ENCODE measurements around the gene COMT. TPM values are rescaled to one million over a fixed set of nuclear protein-coding genes. Genes with fewer than 3 reads are reported as not detected.

COMT gene
- 100 to 1,000 TPM in 2 of 3 donors, 10 to 100 TPM in 1; 82.5 to 123 (median 116) TPM for polyA plus RNA-seq (ENCODE audit: insufficient read length in 3 of 3)
- long read RNA-seq, donor 1, transcript COMT-203 (5 exons, 2,217 nt): minor isoform, 5 of 85 reads
- long read RNA-seq, donor 1, transcript COMT-209 (4 exons, 1,035 nt): major isoform, 34 of 85 reads
- long read RNA-seq, donor 1, transcript COMT-202 (6 exons, 2,437 nt): minor isoform, 25 of 85 reads
- long read RNA-seq, donor 1, partial matches to known transcripts: 21 of 85 reads
- long read RNA-seq, donor 1, other reads (novel, unspliced or antisense): 0 of 85 reads
- long read RNA-seq, donor 2, transcript COMT-209 (4 exons, 1,035 nt): minor isoform, 20 of 89 reads
- long read RNA-seq, donor 2, transcript COMT-202 (6 exons, 2,437 nt): major isoform, 24 of 89 reads
- long read RNA-seq, donor 2, partial matches to known transcripts: 39 of 89 reads
- long read RNA-seq, donor 2, other reads (novel, unspliced or antisense): 0 of 89 reads
- long read RNA-seq, donor 3, transcript COMT-202 (6 exons, 2,437 nt): major isoform, 69 of 201 reads
- long read RNA-seq, donor 3, transcript COMT-209 (4 exons, 1,035 nt): minor isoform, 65 of 201 reads
- long read RNA-seq, donor 3, partial matches to known transcripts: 59 of 201 reads
- long read RNA-seq, donor 3, other reads (novel, unspliced or antisense): 0 of 201 reads
- long read RNA-seq, donor 4, transcript COMT-203 (5 exons, 2,217 nt): minor isoform, 5 of 102 reads
- long read RNA-seq, donor 4, transcript COMT-209 (4 exons, 1,035 nt): major isoform, 48 of 102 reads
- long read RNA-seq, donor 4, transcript COMT-202 (6 exons, 2,437 nt): minor isoform, 23 of 102 reads
- long read RNA-seq, donor 4, partial matches to known transcripts: 24 of 102 reads
- long read RNA-seq, donor 4, other reads (novel, unspliced or antisense): 0 of 102 reads
- long read RNA-seq, donor 5, transcript COMT-202 (6 exons, 2,437 nt): minor isoform, 75 of 243 reads
- long read RNA-seq, donor 5, transcript COMT-209 (4 exons, 1,035 nt): major isoform, 104 of 243 reads
- long read RNA-seq, donor 5, partial matches to known transcripts: 59 of 243 reads
- long read RNA-seq, donor 5, other reads (novel, unspliced or antisense): 0 of 243 reads
- long read RNA-seq, donor 6, transcript COMT-202 (6 exons, 2,437 nt): minor isoform, 30 of 107 reads
- long read RNA-seq, donor 6, transcript COMT-209 (4 exons, 1,035 nt): major isoform, 47 of 107 reads
- long read RNA-seq, donor 6, partial matches to known transcripts: 27 of 107 reads
- long read RNA-seq, donor 6, other reads (novel, unspliced or antisense): 0 of 107 reads
- long read RNA-seq, donor 7, transcript COMT-209 (4 exons, 1,035 nt): major isoform, 41 of 129 reads
- long read RNA-seq, donor 7, transcript COMT-202 (6 exons, 2,437 nt): minor isoform, 40 of 129 reads
- long read RNA-seq, donor 7, partial matches to known transcripts: 42 of 129 reads
- long read RNA-seq, donor 7, other reads (novel, unspliced or antisense): 0 of 129 reads
- long read RNA-seq, donor 8, transcript COMT-209 (4 exons, 1,035 nt): major isoform, 75 of 204 reads
- long read RNA-seq, donor 8, transcript COMT-202 (6 exons, 2,437 nt): minor isoform, 62 of 204 reads
- long read RNA-seq, donor 8, partial matches to known transcripts: 61 of 204 reads
- long read RNA-seq, donor 8, other reads (novel, unspliced or antisense): 0 of 204 reads
- long read RNA-seq, donor 9, transcript COMT-202 (6 exons, 2,437 nt): minor isoform, 43 of 154 reads
- long read RNA-seq, donor 9, transcript COMT-209 (4 exons, 1,035 nt): major isoform, 57 of 154 reads
- long read RNA-seq, donor 9, partial matches to known transcripts: 51 of 154 reads
- long read RNA-seq, donor 9, other reads (novel, unspliced or antisense): 0 of 154 reads
- long read RNA-seq, donor 10, transcript COMT-209 (4 exons, 1,035 nt): major isoform, 57 of 127 reads
- long read RNA-seq, donor 10, transcript COMT-202 (6 exons, 2,437 nt): minor isoform, 44 of 127 reads
- long read RNA-seq, donor 10, partial matches to known transcripts: 21 of 127 reads
- long read RNA-seq, donor 10, other reads (novel, unspliced or antisense): 0 of 127 reads
- long read RNA-seq, donor 11, transcript COMT-209 (4 exons, 1,035 nt): major isoform, 40 of 108 reads
- long read RNA-seq, donor 11, transcript COMT-202 (6 exons, 2,437 nt): minor isoform, 32 of 108 reads
- long read RNA-seq, donor 11, partial matches to known transcripts: 31 of 108 reads
- long read RNA-seq, donor 11, other reads (novel, unspliced or antisense): 0 of 108 reads
- long read RNA-seq, donor 12, transcript COMT-209 (4 exons, 1,035 nt): major isoform, 21 of 44 reads
- long read RNA-seq, donor 12, transcript COMT-202 (6 exons, 2,437 nt): minor isoform, 20 of 44 reads
- long read RNA-seq, donor 12, partial matches to known transcripts: 0 of 44 reads
- long read RNA-seq, donor 12, other reads (novel, unspliced or antisense): 0 of 44 reads
- long read RNA-seq, donor 13, transcript COMT-210 (3 exons, 546 nt): minor isoform, 5 of 213 reads
- long read RNA-seq, donor 13, transcript COMT-203 (5 exons, 2,217 nt): minor isoform, 14 of 213 reads
- long read RNA-seq, donor 13, transcript COMT-209 (4 exons, 1,035 nt): minor isoform, 49 of 213 reads
- long read RNA-seq, donor 13, transcript COMT-202 (6 exons, 2,437 nt): major isoform, 72 of 213 reads
- long read RNA-seq, donor 13, partial matches to known transcripts: 67 of 213 reads
- long read RNA-seq, donor 13, other reads (novel, unspliced or antisense): 5 of 213 reads
- long read RNA-seq, donor 14, transcript COMT-202 (6 exons, 2,437 nt): major isoform, 50 of 106 reads
- long read RNA-seq, donor 14, transcript COMT-209 (4 exons, 1,035 nt): minor isoform, 29 of 106 reads
- long read RNA-seq, donor 14, partial matches to known transcripts: 22 of 106 reads
- long read RNA-seq, donor 14, other reads (novel, unspliced or antisense): 0 of 106 reads
- long read RNA-seq, donor 15, transcript COMT-209 (4 exons, 1,035 nt): major isoform, 19 of 42 reads
- long read RNA-seq, donor 15, transcript COMT-202 (6 exons, 2,437 nt): minor isoform, 17 of 42 reads
- long read RNA-seq, donor 15, partial matches to known transcripts: 5 of 42 reads
- long read RNA-seq, donor 15, other reads (novel, unspliced or antisense): 0 of 42 reads
- long read RNA-seq, donor 16, transcript COMT-209 (4 exons, 1,035 nt): major isoform, 125 of 398 reads
- long read RNA-seq, donor 16, transcript COMT-202 (6 exons, 2,437 nt): minor isoform, 71 of 398 reads
- long read RNA-seq, donor 16, transcript COMT-203 (5 exons, 2,217 nt): minor isoform, 7 of 398 reads
- long read RNA-seq, donor 16, partial matches to known transcripts: 180 of 398 reads
- long read RNA-seq, donor 16, other reads (novel, unspliced or antisense): 11 of 398 reads

- DNase-seq (ENCODE audit: extremely low read depth in 1 of 11, low read depth in 9 of 11, low spot score in 4 of 11): peak in 4 of 11 donors; percentile 46 to 64 (median 54)
Measured at GRCh38 chr22:19941365-19942082, at the start of gene COMT, which contains the start of gene TXNRD2. COMT (plus strand) TSS chr22:19941772; CDS start chr22:19962527, 20,755 bp downstream. TXNRD2 (minus strand) TSS chr22:19941818; CDS start chr22:19941803, 15 bp downstream.

- no peak for DNase-seq (ENCODE audit: extremely low read depth in 1 of 11, low read depth in 9 of 11, low spot score in 4 of 11)
Measured at GRCh38 chr22:19892257-19892879, 49.2 kb upstream of the COMT start.

DNA sequence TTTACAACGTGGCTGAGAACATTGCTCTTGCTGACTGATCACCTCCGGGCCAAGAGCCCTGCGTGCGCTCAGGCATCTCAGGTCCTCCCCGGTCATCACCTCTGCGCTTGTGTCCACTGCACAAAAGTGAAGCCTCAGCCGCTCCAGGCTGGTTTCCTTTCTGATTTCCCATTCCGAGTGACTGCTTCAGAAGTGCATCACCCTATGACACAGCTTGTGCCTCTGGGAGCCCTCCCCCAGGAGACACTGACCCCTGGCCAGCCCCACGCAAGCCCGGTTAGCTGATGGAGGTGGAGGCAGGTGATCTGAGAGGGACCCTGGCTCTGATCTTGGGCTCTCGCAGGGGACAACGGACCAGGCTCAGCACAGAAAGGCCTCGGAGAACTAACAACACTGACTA is 48.6 kb upstream of the COMT start:
- DNase-seq (ENCODE audit: extremely low read depth in 1 of 11, low read depth in 9 of 11, low spot score in 4 of 11): no peak

DNA sequence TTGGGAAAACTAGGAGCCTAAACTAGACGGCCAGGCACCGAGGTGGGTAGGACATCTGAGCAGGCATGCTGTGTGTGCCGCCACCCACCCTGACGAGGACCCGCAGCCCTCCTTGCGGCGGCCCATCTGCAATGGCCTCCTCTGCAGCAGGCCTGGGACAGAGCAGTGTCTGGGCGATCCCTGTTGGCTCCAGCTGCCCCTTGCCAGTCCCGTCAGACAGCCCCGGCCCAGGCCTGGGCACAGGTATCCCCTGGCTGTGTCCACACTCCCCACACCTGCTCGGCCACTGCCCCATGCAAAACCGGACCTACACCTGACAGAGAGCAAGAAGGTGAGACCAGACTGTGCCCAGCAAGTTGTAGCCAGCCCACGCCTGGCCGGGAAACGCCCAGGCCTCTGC is 48.2 kb upstream of the COMT start:
- no peak for DNase-seq (ENCODE audit: extremely low read depth in 1 of 11, low read depth in 9 of 11, low spot score in 4 of 11)

- DNase-seq (ENCODE audit: extremely low read depth in 1 of 11, low read depth in 9 of 11, low spot score in 4 of 11): no peak
Measured at GRCh38 chr22:19895160-19895849, 46.3 kb upstream of the COMT start.

GRCh38 chr22:19896665-19897355 is 44.8 kb upstream of the COMT start:
- DNase-seq (ENCODE audit: extremely low read depth in 1 of 11, low read depth in 9 of 11, low spot score in 4 of 11): no peak

- no peak for DNase-seq (ENCODE audit: extremely low read depth in 1 of 11, low read depth in 9 of 11, low spot score in 4 of 11)
Measured at GRCh38 chr22:19897726-19898125, 43.8 kb upstream of the COMT start.

- no peak for DNase-seq (ENCODE audit: extremely low read depth in 1 of 11, low read depth in 9 of 11, low spot score in 4 of 11)
Measured at GRCh38 chr22:19898145-19898544, 43.4 kb upstream of the COMT start.

DNA sequence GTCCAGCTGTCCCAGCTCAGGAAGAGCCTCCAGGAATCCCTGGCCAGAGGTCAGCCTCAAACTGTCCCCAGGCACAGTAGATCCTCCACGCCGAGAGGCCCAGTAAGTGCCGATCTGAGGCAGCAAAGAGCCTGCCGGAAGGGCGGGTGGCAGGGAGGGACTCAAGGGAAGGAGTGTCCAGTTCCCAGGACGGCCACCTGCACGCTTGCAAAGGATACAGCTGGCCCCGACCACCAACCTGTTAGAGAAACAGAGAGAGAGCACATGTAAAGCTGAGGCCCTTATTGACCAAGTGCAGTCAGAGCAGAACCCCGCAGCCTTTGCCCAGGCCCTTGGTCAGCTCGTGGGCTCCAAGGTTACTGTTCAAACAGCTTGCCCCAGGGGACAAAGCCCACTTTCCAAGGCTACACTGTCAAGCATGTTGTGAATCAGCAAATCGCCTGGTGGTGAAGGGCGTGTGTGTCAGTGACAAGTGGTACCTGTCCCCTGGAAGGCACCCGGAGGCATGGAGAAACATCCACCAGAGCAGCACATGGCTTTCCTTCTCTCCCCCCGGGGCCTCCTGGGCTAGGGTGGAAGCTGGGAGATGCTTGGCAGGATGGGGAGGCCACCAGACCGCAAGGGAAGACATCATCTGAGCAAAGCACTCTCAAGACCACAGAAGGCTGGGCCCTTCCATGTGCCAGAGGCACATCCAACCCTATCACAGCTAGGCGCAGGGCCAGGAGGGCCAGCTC is 42.6 kb upstream of the COMT start:
- no peak for DNase-seq (ENCODE audit: extremely low read depth in 1 of 11, low read depth in 9 of 11, low spot score in 4 of 11)

DNA sequence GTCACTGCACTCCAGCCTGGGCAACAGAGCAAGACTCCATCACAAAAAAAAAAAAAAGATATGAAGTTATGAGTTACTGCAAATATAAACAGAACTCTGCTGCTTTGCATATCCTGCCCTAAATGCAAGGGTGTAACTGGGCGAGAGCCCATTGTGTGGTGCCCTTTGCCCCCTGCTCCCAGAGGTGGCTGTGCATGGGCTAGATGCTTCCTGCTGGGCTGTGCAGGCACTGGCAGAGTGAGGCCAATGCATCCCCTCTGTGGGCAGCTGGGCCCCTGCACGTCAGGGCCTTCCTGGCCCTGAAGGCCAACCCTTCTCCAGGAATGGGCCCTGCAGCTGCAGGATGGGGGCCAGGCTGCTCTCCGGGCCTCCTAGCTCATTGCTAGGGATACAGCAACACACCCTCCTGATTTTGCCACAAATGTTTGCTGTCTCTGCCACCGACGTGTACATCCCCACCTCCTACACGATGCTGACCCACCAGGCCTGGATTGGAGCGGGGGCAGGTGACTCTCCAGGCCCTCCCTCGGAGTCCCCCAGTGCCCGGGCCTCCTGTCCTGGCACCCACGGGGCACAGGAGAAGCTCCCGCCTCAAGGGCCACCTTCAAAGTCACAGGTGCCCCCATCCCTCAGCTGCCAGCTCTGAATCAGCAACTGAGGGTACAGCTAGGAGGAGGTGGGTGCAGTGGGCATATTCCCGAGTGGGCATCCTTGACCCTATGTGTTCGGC is 40.7 kb upstream of the COMT start:
- no peak for DNase-seq (ENCODE audit: extremely low read depth in 1 of 11, low read depth in 9 of 11, low spot score in 4 of 11)

DNA sequence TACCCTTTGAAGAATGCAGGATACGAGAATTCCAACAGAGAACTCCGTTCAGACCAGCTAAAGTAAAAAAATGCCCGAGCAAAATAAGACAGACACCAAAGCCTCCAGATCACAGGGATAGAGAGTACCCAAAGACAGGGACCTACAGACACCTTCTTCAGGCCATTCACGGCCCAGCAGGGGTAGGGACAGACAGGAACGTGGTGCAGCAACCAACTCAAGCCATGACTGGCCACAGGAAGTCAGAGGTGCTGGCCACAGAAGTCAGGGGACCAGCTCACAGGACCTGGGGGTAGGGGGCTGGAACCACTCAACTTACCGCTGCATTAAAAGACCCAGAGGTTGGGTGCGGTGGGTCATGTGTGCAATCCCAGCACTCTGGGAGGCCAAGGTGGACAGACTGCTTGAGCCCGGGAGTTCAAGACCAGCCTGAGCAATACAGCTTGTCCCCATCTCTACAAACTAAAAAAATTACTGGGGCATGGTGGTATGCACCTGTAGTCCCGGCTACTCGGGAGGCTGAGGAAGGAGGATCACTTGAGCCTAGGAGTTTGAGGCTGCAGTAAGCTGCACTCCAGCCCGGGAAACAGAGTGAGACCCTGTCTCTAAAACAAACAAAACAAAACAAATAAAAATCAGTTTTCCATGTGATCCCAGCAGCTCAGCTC is 39.9 kb upstream of the COMT start:
- DNase-seq (ENCODE audit: extremely low read depth in 1 of 11, low read depth in 9 of 11, low spot score in 4 of 11): no peak
